Right lobe of liver (tissue), 4 donors: ENCODE measurements around the gene TNS3.

ENCODE experiments used
- CTCF ChIP-seq, 4 donors: fragments of 200-600 bp in 3 of 4; fragments of 450-650 bp in 1 of 4; IDR thresholded peaks; one replicate each; pipeline versions ENCODE4 v1.5.1 to v1.8.0; 2016 to 2022; ENCODE audit warnings: antibody characterized with exemption in 4 of 4, mild to moderate bottlenecking in 2 of 4
- POLR2A ChIP-seq: fragments of 450-650 bp; IDR thresholded peaks from one replicate; pipeline ENCODE4 v1.6.1; 2017; ENCODE audit warnings: antibody characterized with exemption, mild to moderate bottlenecking
- donor health status: DM: no; HTN: no; CAD: no.
- donor health status: DM: no; HTN: no; CAD: no.
- donor health status: DM: no; HTN: yes; CAD: no.

- no peak for TF ChIP-seq POLR2A
- no peak for TF ChIP-seq CTCF (IDR thresholded peaks at IDR 0.05)
Measured at GRCh38 chr7:47380325-47381133, 201.4 kb downstream of the TNS3 start.
